ENCODE results near the gene TRAF7.

DNA sequence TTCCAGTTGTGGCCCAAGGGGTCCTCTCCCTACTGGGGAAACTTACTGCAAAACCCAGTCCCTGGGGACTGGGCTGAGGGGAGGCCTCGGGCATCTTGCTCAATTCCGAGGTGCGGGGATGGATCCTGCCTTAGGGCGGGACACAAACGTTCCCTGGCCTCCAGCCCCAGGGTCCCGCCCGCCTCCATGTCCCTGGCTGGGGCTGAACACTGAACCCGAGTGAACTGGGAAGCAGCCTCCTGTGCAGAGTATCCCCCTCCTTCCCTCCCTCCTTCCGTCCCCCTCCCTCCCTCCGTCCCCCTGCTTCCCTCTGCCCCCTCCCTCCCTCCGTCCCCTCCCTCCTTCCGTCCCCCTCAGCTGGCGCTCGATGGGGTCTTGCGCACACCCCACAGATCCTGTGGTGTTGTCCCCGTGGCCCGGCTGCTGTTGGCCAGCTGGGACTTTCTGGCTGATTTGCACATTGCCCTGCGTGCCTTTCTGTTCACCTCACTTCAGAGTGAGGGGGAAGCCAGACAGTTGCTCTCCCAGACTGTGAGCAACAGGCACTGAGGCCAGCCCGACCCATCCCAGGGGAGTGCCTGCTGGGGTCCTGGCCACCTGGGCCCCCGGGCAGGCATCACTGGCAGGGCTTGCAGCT, 5.5 kb downstream of the TRAF7 start:
- TF ChIP-seq, protein P1, sequence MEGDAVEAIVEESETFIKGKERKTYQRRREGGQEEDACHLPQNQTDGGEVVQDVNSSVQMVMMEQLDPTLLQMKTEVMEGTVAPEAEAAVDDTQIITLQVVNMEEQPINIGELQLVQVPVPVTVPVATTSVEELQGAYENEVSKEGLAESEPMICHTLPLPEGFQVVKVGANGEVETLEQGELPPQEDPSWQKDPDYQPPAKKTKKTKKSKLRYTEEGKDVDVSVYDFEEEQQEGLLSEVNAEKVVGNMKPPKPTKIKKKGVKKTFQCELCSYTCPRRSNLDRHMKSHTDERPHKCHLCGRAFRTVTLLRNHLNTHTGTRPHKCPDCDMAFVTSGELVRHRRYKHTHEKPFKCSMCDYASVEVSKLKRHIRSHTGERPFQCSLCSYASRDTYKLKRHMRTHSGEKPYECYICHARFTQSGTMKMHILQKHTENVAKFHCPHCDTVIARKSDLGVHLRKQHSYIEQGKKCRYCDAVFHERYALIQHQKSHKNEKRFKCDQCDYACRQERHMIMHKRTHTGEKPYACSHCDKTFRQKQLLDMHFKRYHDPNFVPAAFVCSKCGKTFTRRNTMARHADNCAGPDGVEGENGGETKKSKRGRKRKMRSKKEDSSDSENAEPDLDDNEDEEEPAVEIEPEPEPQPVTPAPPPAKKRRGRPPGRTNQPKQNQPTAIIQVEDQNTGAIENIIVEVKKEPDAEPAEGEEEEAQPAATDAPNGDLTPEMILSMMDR (IDR thresholded peaks at IDR 0.05) = no peak
- no peak for TF ChIP-seq POLR2A (IDR thresholded peaks at IDR 0.05)
